GM18519 (cell line): ENCODE results near the gene NCOA1.

Source experiments
- ATAC-seq: cut with Tn5 transposase; IDR thresholded peaks from one replicate; pipeline ENCODE4 v1.9.1; 2021; ENCODE audit warnings: mild to moderate bottlenecking, moderate library complexity; ENCODE audit not compliant: unreplicated experiment, low FRiP score

Gene NCOA1

DNA sequence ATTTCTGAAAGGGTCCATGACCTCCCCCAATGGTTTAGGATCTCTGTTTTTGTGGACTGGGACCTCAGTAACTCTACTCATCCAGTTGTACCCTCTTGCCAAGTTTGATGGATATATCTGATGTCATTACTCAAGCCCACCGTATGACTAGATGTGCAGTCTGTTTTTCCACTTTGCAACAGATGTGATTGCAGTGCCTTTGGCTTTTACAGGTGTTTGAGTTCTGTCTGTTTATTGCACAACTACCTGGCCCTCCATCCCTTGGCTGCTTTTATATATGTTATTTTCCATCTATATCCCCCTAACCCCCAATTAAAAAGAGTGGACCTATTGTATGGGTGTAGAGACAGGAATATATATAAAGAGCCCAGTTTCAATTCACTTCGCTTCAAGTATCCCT lies 10.8 kb downstream of the NCOA1 start:
- ATAC-seq, result no peak

DNA sequence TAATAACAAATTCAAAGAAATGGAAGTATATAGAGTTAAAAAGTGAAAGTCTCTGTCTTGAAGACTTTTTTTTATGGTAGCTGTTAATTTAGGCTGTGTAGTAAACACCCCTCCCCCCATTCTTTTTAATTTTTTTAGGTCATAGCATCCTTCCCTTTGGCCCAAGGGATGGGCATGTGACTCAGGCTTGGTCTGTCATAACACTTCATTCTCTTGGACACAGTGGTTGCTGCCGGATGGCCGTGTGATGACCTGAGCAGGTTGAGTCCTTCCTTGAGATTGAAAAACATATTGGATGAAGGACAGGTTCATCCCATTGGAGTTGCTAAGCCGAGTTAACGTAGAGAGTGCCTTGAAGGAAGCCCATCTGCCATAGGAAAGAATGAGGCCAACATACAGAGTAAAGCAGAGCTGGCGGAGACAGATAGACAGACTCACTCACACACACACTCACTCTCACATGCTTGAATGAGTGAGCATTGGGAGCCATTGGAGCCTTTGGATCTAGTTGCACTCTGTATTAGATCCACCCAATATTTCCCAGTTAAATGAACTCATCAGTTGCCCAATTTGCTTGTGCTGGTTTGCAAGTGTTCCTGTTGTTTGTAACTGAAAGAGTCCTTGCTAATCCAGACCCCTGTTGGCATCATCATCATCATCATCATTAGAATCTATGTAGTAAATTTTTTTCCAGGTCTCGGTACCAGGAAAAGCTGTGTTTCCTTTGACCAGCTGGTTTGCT lies 14.7 kb downstream of the NCOA1 start:
- ATAC-seq, result no peak

DNA sequence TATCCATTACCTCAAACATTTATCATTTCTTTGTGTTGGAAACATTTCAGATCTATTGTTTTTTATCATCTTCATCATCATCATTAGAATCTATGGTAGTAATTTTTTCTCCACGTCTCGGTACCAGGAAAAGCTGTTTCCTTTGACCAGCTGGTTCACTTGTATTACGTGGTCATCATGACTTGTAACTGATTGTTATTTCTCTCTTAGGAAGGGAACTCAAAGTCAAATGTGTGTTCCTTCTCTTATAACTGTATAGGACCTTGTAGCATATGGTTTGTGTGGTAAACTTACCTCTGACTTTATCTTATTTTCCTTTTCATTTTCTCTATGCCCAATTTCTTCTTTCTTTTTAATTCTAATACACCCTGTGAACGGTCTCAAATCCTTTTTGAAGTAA lies 16.5 kb downstream of the NCOA1 start:
- ATAC-seq, result no peak

DNA sequence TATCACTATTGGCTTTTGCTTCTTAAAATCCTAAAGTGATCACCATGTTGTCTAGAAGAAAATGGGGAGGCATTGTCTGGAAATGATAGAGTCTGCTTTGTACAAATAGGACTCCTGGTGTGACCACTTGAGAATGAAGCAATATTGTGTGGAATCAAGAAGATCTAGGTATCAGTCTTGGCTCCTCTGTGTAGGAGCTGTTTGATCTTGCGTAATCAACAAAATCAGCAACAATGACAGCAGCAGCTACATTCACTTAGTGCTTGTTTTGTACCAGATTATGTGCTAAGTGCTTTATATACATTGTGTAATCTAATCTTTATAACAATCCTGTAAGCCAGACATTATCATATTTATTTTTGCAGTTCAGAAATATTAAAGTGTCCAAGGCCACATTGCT lies 17.8 kb downstream of the NCOA1 start:
- ATAC-seq, result no peak

DNA sequence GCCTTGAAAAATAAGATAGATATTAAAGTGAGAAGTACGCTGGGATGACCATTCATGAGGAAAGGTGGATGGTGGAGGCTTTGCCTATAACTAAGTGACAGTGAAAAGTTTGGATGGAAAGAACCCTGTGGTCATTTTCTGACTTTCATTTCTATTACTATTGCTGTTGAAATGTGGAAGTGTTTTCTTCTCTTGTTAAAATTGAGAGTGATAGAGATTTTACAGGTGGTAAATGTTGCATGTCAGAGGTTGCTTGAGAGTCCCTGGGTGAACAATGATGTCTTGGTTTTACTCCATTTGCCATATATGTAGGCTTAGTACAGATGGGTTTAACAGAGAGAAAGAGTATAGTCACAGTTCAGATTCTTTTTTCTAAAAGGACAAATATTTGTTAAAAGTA lies 18.4 kb downstream of the NCOA1 start:
- ATAC-seq, result peak; percentile 79

DNA sequence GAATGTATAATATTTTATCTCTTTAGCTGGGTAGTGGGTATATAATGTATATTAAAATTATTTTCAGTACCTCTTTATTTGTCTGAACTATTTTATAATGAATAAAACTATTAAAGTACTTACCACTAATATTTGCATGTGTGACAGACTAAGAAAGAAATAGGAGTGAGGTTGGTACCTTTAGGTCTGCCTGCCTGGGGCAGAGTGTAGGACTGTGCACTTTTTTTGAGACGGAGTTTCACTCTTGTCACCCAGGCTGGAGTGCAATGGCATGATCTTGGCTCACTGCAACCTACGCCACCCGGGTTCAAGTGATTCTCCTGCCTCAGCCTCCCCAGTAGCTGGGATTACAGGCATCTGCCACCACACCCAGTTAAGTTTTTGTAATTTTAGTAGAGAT lies 18.8 kb downstream of the NCOA1 start:
- ATAC-seq, result peak; percentile 37

DNA sequence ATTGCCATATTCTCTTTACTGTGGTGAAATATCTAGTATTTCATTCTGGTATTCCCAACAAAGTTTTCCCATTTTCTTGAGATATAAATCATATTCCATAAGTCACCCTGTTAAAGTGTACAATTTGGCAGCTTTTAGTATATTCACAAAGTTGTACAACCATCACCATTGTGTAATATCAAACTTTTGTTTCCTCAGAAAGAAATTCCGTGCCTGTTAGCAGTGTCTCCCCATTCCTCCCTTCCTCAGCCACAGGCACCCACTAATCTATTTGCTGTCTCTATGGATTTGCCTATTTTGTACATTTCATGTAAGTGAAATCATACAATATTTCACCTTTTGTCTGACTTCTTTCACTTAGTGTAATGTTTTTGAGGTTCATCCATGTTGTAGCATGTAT lies 19.7 kb downstream of the NCOA1 start:
- ATAC-seq, result no peak

DNA sequence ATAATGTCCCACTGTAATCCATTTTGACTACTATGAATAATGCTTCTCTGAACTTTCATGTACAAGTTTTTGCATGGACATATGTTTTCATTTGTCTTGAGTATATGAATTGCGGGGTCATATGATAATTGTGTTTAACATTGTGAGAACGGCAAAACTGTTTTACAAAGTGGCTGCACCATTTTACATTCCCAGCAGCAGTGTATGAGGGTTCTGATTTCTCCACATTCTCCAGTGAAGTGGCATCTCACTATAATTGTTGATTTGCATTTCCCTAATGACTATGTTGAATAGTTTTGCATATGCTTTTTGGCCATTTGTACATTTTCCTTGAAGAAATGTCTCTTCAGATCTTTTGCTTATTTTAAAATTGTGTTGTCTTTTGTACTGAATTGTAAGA lies 20.1 kb downstream of the NCOA1 start:
- no peak for ATAC-seq

DNA sequence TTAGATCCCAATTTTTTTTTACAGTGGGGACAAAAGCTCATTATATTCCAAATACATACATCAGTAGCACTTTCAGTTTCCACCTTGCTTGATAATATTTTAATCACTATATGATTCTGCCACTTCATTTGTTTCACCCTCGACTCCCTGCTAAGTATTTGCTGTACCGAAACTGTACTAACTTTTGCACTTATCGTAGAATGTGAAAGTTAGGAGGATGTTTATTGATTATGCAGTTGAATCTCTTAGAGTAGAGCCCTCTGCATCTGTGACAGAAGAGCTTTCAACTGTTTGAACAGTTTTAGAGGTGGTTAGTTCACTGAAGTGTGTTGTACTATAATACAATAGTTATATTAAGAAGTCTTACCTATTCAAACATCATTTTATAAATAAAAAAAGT lies 20.8 kb downstream of the NCOA1 start:
- no peak for ATAC-seq

DNA sequence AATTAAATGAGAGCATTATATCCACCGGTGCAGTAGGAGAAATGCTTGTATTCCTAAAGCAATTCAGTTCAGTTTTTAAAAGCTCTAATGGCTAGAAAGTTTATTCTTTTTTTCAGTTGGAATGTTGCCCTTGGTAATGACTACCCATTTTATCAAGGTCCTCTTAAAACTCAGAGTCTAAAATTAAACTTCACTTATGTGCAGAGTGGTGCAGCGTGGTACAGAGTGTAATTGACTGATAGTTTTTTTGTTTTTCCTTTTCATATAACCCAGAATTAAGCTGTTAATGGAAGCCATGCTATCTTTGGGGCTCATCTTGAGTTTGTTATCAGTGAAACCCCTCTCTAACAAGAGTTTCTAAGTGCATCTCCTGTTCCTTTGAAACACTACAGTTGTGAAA lies 21.4 kb downstream of the NCOA1 start:
- ATAC-seq, result no peak

DNA sequence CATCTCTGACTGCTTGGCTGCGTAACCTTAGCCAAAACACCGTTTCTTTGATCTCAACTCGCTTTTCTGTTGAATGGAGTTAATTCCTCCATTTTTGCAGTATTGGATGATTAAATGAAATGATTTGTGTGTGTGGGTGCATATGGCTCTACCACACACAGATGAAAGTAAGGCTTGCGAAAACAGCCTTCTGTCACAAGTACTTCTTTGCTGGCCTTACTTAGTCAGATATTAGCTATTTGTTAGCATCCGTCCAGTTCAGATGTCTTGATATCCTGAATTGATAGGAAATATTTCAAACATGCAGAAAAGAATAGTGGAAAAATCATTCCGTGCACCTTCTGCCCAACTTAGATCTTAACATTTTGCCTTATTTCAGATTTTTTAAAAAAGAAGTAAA lies 21.8 kb downstream of the NCOA1 start:
- no peak for ATAC-seq

DNA sequence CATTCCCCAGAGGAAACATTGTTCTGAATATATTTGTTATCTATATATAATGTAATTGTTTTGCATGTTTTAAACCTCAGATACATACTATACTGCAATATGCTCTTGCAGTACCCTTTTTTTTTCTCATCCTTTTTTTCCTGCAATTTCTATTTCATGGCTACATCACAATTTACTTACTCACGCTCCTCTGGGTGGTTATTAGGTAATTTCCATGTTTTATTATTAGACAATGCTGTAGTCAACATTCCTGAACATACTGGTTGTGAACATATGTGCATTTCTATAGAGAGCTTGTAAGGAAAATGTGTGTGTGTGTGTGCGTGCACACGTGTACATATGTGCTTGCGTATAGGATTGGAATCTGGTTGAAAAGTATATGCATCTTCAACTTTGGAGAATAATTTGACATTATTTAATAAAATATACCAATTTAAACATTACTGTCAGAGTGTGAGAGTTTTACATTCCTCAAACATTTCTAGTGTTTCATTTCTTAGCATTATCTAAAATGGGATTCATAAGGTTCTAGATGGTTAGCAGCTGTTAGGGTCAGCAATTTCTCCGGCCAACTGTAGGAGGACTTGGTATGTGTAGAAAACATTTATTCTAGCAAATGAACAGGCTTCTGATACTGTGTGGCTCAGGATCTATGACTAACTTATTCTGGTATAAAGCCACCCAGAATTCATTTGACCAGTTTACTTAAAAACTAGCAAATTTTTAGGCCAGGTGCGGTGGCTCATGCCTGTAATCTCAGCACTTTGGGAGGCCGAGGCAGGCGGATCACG lies 22.4 kb downstream of the NCOA1 start:
- no peak for ATAC-seq

DNA sequence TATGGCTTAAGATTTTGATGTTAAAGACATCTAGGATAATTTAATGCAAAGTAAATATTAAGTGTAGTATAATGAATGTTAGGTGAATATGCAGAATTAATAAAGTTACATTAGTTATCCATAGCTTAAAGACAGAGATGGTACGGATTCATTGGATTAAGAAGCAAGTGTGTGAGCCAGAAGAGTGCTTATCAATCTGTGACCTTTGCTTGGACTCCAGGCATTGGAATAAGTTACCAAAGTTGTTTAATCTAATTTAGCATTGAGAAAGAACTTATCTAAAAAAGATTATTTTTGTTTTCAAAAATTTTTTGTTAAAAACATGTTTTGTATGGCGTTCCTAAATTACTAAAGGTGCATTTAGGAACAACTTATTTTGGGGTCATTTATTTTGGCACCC lies 23.8 kb downstream of the NCOA1 start:
- no peak for ATAC-seq

DNA sequence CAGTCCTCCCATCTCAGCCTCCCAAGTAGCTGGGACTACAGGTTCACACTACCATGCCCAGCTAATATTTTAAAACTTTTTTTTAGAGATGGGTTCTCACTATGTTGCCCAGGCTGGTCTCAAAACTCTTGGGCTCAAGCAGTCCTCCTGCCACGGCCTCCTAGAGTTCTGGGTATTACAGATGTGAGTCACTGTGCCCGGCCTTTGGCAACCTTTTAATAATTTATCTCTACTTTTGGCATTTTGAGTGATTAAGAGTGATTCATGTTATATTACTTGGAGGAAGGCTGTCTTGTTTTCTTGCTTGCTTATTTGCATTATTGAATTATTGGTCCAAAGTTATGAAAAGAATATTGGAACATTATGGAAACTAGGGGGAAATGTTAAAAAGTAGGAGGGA lies 24.3 kb downstream of the NCOA1 start:
- ATAC-seq, result no peak

DNA sequence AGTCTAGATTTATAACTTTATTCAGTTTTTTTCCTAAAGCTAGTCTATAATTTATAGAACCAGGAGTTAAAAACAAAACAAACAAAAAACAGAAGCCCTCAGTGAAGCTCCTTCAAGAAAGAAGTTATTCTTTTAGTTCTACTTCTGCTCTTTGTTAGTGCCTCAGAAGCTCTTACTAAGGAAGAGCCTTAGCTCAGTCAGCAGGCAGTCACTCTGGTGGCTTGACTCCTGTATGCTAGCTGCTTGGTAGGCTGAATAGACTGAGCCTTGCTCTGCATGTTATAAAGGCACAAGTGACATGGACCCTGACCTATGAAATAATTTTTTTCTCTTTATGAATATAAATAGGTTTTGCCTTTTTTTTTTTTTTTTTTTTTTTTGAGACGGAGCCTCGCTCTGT lies 24.8 kb downstream of the NCOA1 start:
- ATAC-seq, result no peak

DNA sequence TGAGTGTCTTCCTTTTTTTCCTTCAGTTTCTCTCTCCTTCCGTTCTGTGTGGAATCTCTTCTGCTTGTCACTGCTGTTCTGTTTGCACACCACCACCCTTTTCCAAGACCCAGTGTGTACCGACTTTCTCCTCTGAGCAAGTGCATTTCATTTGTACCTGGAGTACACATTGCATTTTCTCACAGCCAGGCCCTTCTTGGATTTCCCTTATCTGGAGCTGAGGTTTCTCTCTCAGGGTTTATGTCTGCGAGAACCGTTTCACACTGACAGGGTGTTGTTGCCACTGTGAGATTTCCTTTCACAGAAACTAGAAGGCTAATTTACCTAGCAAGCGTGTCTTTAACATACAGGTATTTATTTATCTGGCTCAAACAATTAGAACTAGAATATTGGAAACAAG lies 26.2 kb downstream of the NCOA1 start:
- ATAC-seq, result no peak

DNA sequence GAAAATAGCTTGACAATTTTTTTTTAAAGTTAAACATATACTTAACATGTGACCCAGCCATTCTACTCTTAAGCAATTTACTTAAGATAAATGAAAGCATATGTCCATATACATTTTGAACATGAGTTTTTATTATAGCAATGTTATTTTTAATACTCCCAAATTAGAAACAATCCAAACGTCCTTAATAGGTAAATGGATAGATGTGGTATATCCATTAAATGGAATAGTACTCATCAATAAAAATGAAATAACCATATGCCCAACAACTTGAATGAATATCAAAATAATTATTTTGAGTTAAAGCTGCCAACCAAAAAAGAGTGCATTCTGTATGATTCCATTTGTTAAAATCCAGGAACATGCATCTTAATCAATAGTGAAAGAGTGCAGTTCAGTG lies 29.1 kb downstream of the NCOA1 start:
- ATAC-seq, result no peak

DNA sequence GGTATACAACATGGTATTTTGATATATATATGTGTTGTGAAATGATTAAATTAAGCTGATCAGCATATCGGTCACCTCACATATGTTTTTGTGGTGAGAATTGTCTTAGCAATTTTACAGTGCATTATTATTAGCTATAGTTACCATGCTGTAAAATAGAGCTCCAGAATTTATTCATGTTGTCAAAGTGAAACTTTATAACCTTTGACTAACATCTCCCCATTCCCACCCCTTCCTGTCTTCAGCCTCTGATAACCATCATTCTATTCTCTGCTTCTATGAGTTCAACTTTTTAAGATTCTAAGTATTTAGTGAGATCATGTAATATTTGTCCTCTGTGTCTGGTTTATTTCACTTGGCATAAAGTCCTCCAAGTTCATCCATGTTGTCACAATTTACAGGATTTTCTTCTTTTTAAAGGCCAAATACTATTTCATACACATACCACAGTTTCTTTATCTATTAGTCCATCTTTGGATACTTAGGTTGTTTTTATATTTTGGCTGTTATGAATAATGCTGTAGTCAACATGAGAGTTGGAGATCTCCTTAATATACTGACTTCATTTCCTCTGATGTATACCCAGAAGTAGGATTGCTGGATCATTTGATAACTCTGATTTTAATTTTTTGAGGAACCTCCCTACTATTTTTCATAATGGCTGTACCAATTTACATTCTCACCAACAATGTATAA lies 30.3 kb downstream of the NCOA1 start:
- ATAC-seq, result no peak

DNA sequence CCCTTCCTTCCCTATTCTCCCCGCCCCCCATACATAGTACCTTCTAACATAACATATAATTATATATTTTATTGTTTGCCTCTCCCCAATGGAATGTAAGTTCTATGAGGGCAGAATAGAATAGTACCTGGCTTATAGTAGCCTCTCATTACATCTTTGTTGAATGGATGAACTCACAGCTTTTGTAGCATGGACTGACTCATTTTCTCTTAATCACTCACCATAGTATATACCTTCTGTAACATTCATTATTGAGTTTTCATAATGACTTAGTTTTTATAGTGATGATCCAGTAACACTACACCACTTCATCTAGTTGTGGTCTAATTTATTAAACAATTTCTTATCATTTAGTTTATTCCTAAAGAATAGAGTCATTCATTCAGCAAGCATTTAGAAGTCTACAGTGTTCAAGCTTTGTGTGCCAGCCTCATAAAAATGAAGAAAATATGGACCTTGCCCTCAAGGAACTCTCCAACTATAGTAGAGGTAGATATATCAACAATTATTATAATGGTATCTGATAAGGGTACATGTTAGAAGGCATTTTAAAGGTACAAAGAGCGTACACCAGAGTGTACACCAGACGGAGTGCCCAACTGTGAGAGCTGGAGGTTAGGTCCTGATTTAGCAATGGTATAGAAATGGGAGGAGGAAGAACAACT lies 31.1 kb downstream of the NCOA1 start:
- ATAC-seq, result no peak

DNA sequence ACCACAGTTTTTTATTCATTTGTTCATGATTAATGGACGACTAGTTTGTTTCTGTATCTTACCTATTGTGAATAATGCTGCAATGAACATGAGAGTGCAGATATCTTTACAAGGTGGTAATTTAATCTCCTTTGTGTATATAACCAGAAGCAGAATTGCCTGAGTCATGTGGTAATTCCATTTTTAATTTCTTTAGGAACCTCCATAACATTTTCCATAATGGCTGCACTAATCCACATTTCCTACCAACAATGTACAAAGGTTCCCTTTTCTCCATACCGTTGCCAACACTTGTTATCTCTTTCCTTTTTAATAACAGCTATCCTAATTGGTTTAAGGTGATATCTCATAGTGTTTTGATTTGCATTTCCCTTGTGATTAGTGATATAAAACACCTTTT lies 36.5 kb downstream of the NCOA1 start:
- no peak for ATAC-seq

DNA sequence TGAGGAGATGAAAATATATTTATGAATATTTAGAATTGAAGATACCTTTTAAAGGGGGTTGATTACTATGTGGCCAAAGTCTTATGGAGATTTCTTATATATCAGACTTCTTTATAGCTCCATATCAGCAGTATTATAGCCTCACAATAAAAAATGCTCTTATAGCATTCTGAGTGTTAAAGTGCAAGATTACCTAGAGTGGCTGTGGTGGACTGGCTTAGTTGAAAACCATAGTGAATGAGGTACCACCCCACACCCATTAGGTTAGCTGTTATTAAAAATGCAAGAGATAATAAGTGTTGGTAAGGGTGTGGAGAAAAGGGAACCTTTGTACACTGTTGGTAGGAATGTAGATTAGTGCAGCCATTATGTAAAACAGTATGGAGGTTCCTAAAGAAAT lies 39.7 kb downstream of the NCOA1 start:
- no peak for ATAC-seq
